HK-2 (cell line): Measurements from ENCODE around the gene OTULIN.

Experiments
- DNase-seq: peaks from one replicate; pipeline ENCODE4 v3.0.0-alpha.2; 2018; ENCODE audit not compliant: unreplicated experiment

The OTULIN gene

GRCh38 chr5:14664270-14665100 is at the start of gene OTULIN:
TSS of gene OTULIN (plus strand) at chr5:14664718. CDS start at chr5:14664826, 108 bp downstream.
- peak; percentile 93 for DNase-seq

- no peak for DNase-seq
Observed at GRCh38 chr5:14615365-14615764, 49.2 kb upstream of the OTULIN start.

GRCh38 chr5:14617441-14617840 is 47.1 kb upstream of the OTULIN start:
- DNase-seq: no peak

GRCh38 chr5:14627270-14627669 is 37.2 kb upstream of the OTULIN start:
- DNase-seq: no peak

- peak; percentile 48 for DNase-seq
Observed at GRCh38 chr5:14628346-14628745, 36.2 kb upstream of the OTULIN start.

- DNase-seq: no peak
Observed at GRCh38 chr5:14630671-14631070, 33.8 kb upstream of the OTULIN start.

- DNase-seq: no peak
Observed at GRCh38 chr5:14635656-14636055, 28.9 kb upstream of the OTULIN start.

GRCh38 chr5:14640765-14641164 is 23.8 kb upstream of the OTULIN start:
- no peak for DNase-seq

GRCh38 chr5:14644623-14645237 is 19.8 kb upstream of the OTULIN start:
- DNase-seq: no peak

- DNase-seq: no peak
Observed at GRCh38 chr5:14650052-14650451, 14.5 kb upstream of the OTULIN start.

GRCh38 chr5:14655146-14655741 is 9.3 kb upstream of the OTULIN start:
- DNase-seq: no peak

GRCh38 chr5:14656898-14657297 is 7.6 kb upstream of the OTULIN start:
- DNase-seq: no peak

- no peak for DNase-seq
Observed at GRCh38 chr5:14659821-14660607, 4.5 kb upstream of the OTULIN start.

- DNase-seq: no peak
Observed at GRCh38 chr5:14660833-14661232, 3.7 kb upstream of the OTULIN start.

- DNase-seq: no peak
Observed at GRCh38 chr5:14662721-14663260, 1.7 kb upstream of the OTULIN start.

- DNase-seq: peak; percentile 41
Observed at GRCh38 chr5:14663734-14664269, 716 bp upstream of the OTULIN start.

- DNase-seq: peak; percentile 46
Observed at GRCh38 chr5:14665101-14665822, 744 bp downstream of the OTULIN start.

GRCh38 chr5:14665949-14666348 is 1.4 kb downstream of the OTULIN start:
- peak; percentile 38 for DNase-seq

GRCh38 chr5:14666357-14666756 is 1.8 kb downstream of the OTULIN start:
- no peak for DNase-seq

- DNase-seq: no peak
Observed at GRCh38 chr5:14667290-14667689, 2.8 kb downstream of the OTULIN start.

GRCh38 chr5:14667770-14668169 is 3.3 kb downstream of the OTULIN start:
- DNase-seq: no peak
